ENCODE results near the gene TNK1.

- TF ChIP-seq CTCF (IDR thresholded peaks at IDR 0.05; ENCODE audit: poor library complexity): no peak
- no peak for TF ChIP-seq EZH2 (IDR thresholded peaks at IDR 0.05; ENCODE audit: borderline replicate concordance)
These were observed 46.7 kb downstream of the TNK1 start for GRCh38 chr17:7427549-7427948.
